Stimulated activated CD8-positive, alpha-beta memory T cell treated with anti-CD3 and anti-CD28 coated beads, Interleukin-12 subunit alpha, Interleukin-12 subunit beta, amount 100 ng/mL, for 24 hours (primary cell): ENCODE data around the gene AMZ2.

Experiments used
- DNase-seq: peaks from one replicate; pipeline ENCODE4 v3.0.0-alpha.2; 2020; ENCODE audit errors: extremely low read depth

Gene AMZ2

DNA sequence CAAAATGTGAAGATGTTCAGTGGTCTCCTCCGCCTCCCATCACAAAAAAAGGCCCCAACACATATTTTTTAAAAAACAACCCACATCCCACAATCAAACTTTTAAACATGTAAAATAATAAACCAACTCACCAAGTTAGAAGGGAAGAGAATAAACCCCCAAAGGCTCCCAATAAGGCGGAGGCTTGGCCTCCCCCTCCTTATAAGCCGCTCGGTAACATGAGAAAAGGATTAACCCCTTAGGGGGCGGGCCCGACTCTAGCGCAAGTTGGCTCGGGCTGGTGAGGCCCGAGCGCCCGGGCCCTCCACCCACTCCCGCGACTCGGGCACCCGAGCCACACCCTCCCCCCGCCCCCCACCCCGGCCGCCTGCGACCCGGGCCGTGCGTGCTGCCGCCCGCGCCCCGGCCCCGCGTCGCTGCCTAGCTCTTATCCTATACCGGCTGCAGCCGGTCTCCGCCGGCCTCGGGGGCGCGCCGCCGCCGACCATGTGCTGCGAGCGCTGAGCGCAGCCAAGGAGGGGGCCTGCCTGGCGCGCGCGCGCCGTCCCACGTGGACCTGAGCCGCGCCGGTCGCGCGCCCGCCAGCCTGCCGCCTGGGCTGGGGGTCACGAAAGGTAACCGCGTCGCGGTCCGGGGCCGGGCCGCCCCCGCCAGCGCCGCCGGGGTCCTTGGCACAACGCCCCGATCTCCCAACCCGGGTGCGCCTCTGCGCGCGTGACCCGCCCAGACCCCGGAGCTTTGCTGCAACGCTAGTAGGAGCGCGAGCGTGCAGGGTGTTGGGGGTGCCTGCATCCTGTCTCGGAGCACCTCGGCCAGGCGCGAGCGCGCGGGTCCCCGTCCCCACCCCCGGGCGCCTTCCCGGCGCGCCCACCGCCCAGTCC lies 43.4 kb downstream of the AMZ2 start, which contains the start of the genes ARSG and SLC16A6:
Gene ARSG, plus strand, starts transcription at position 541 of the 881 bp plus-strand sequence. CDS start 15,999 bp downstream, outside the sequence.
Gene SLC16A6, minus strand, starts transcription at position 173 of the 881 bp plus-strand sequence. CDS start 12,807 bp downstream, outside the sequence.
- peak; percentile 69 for DNase-seq

DNA sequence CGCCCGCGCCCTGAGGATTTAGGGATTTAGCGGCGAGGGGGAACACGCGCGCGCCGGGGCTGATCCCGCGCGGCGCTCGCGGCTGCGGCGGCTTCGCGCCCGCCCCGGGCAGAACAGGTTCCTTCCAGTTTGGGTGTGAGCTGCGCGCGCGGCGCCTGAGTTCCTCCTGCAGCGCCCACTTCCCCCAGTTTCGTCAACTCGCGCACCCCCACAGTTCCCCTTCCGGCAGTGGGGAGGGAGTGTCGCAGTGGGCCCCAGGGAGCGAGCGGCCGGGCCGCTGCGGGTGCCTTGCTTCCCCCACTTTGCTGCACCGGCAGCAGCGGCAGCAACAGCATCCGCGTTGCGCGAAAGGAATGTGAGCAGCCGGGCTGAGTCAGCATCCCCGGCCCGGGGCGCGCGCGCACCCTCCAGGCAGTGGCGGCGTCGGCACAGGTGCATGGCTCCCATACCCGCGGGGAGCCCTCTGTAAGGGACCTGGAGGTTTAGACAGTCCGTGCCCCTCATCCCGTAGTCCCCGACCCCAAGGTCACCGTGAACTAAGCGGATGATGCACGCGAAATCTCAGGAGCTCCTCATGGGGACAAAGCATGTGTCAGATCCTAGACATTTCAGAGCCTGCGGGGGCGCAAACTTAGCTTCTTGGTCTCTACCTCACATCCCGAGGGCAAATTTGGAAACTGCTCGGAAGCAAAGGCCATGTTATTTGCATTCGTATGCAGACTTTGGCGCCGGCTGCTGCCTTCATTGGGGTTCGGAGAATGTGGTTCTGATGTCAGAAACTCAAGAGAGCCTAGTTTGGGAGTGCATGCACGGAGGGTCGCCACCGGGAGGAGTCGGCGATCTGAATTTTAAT lies 44.2 kb downstream of the AMZ2 start:
- peak; percentile 81 for DNase-seq

DNA sequence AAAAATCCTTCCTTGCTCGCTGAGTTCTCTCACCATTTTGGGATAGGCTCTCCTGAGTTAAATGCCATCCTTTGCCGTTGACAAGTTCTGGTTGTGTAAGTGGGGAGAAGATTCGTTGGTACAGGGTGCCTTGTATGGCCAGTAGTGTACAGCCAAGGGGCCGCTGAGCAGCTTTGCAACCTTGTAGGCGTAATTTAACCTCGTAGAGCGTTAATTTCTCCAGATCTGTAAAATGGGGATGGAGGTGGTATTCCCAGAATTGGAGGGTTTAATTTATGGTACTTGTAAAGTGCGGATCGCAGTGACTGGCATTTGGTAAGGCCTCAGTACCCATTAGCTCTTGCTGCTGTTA lies 44.8 kb downstream of the AMZ2 start:
- no peak for DNase-seq

- no peak for DNase-seq
These were observed 45.8 kb downstream of the AMZ2 start for GRCh38 chr17:68293490-68294195.

DNA sequence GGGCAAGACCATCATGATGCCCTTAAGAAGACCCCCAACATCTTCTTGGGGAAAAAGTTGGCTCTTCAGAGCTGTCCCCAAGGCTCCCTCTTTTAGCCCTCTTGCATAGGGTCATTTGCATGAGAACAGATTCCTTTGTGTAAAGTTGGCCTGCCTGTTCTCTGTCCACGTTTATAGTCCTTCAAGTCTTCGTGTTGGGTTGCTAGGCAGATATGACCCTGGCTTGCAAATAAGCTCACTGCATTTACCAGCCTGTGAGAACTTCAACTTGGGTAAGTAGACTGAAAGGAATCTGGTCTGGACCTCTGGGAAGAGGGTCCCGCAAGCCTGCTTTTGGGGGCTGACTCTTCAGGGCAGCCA lies 46.3 kb downstream of the AMZ2 start:
- DNase-seq = no peak

DNA sequence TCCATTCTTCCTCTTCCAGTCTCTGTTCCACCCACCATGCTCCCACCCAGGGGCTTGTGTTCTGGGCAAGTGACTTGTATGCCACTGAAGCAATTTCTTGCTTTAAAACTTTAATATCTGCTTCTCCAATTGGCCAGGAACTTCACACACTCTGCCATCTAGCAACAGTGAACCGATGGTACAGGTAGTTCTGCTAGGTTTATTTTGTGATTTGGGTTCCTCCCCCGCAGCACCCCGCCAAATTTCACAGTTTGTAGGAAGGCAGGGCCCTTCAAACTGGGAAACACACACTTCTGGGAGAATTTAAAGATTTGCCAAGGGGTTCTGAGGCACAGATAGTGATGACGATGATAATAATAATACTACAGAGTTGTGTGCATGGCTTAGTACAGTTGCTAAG lies 46.8 kb downstream of the AMZ2 start:
- DNase-seq = no peak

DNA sequence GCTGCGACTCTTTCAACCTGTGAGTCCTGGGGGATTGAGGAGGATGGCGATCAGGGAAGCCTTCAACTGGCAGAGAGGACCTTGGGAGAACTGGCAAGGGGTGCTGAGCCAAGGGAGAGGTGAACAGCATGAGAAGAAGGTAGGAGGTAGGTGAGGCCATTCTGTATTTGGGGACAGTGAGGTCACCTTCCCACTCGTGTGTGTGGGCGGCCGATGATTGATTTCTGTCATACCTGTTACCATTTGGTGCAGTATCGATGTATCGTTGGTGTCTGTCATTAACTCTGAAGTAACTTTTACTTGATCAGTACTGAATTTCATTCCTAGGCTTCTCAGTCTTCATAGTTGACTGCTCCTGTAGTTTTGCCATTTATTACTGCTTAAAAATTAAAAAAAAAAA lies 47.2 kb downstream of the AMZ2 start:
- no peak for DNase-seq

DNA sequence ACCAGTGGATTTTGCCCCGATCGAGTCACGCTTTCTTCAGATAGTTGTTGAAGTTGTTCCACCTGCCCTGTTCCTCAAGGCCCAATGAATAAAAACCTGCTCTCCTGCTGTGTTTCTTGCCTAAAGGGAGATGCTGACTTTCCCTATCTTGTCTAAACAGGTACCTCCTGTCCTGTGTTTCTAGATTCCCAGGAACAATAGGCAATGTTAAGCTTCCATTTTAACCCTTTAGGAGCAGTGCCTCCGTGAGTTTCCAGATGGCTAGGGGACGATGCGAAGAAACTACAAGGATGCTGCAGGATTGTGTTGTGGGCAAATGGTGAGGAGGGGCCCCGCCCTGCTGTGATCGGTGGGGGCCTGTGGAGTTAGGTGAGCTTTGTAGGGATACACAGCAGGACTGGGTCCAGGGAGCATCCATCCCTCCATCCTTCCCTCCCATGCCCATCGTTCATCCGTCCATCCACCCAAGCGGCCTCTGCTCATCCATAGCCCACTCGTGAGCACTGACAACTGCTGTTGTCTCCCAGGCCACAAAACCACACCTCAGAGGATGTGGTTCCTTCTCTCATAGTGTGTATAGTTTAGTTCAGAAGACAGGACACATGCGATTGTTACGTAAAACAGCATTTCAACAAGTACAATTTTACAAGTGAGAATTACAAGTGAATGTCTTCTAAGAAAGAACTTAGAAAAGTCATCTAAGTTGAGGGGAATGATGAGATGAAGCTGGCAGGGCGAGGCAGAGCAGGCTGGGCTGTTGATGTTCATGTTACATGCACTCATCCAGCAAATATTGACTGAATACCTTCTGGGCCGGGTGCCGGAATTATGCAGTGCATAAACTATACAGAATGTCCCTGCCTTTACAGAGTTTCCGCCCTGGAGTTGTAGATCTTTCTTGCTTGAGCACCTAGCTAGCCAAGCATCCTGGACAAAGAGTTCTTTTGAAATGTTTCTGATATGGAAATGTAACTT lies 48.7 kb downstream of the AMZ2 start:
- no peak for DNase-seq

DNA sequence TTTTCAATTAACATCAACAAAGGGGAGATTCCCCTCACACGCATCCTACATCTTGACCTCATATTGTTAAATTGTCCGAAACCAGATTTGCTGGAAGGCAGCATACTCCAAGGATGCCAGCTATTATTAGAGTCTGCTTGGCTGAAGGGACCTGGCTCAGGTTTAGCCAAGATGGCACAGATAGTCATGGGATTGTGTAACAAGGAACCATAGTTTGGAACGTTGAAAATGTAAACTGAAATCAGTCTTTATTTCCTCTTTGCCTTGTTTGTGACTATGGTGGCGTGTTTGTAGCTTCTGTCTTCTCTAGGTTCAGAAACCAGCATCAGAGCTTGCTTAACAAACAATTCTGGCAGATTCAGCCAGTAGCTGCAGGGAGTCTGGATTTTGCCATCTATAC lies 49.4 kb downstream of the AMZ2 start:
- DNase-seq = no peak

DNA sequence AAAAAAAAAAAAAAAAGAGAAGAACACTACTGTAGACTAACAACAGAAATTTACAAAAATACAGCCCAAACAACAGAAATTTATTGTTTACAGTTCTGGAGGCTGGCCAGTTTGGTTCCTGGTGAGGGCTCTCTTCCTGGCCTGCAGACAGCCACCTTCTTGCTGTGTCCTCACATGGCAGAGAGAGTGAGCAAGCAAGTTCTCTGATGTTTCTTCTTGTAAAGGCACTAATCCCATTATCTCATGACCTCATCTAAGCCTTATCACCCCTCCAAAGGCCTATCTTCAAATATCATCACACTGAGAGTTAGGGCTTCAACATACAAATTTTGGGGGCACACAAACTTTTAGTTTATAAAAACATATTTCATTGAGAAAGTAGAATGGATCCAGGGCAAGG lies 50.8 kb downstream of the AMZ2 start:
- DNase-seq = no peak

DNA sequence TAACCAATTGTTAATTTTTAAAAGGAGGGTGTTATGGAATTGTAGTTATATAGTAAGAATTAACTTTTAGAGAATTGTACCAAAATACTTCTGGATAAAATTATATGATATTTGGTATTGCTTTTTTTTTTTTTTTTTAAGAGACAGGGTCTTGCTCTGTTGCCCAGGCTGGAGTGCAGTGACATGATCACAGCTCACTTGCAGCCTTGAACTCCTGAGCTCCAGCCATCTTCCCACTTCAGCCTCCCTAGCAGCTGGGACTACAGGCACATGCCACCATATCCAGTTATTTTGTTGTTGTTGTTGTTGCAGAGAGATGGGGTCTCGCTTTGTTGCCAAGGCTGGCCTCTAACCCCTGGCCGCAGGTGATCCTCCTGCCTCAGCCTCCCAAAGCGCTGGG lies 52.0 kb downstream of the AMZ2 start:
- DNase-seq = no peak

- DNase-seq = no peak
These were observed 53.7 kb downstream of the AMZ2 start for GRCh38 chr17:68301438-68301959.

GRCh38 chr17:68302066-68302564 lies 54.3 kb downstream of the AMZ2 start:
- no peak for DNase-seq

- no peak for DNase-seq
These were observed 54.8 kb downstream of the AMZ2 start for GRCh38 chr17:68302666-68303065.

DNA sequence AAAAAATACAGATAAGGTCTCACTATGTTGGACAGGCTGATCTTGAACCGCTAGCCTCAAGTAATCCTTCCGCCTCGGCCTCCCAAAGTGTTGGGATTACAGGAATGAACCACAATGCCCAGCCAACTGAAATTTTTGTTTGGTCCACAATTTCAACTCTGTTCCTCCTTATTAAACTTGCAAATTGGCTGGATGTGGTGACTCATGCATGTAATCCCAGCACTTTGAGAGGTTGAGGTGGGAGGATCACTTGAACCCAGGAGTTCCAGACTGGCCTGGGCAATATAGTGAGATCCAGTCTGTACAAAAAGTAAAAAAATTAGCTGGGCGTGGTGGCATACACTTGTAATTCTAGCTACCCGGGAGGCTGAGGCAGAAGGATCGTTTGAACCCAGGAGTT lies 56.9 kb downstream of the AMZ2 start:
- no peak for DNase-seq

DNA sequence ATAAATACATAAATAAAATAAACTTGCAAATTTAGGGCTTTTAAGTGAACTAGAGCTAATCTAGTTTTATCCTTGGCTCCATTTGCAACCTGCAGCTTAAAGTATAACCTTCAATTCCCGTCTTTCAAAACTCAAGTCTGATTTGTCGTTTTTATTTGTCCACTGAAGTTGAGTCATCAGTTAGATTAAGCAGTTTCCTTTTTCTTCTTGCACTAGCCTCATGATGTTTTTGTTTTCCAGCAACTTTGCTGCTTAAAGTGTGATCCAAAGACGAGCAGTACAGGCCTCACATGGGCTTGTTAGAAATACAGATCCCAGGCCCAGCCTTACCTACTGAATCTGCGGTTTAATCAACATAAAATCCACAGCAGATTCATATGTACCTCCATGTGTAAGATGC lies 57.3 kb downstream of the AMZ2 start:
- no peak for DNase-seq
